HepG2 (cell line): Measurements from ENCODE around the gene HMCN2. TPM values are rescaled to one million over a fixed set of nuclear protein-coding genes. Genes with fewer than 3 reads are reported as not detected.
A peak's percentile ranks its signal among the peaks of the same experiment; 100 is the strongest.

Experiments
- ATAC-seq: fragments of 200-7000 bp; cut with Tn5 transposase; 3 replicates; pipeline ENCODE4 v1.9.1; 2020; ENCODE audit warnings: mild to moderate bottlenecking, moderate library complexity
- BruUV-seq: library from RNA; stranded (reverse); fragments of 400-500 nt; replicated peaks from 2 replicates; lab custom pipeline; 2021; lab: Mats Ljungman, UMichigan
- CTCF ChIA-PET: fragments of 300-600 bp; formaldehyde crosslinking; extraction: SDS; loops from one replicate; lab custom pipeline; 2021; ENCODE audit warnings: low total read pairs, inconsistent platforms, low intra/inter-chr PET ratio; lab: Yijun Ruan, JAX
- POLR2A ChIA-PET: fragments of 350-600 bp; sonication (Branson Sonifier 250); formaldehyde crosslinking; loops from one replicate; lab custom pipeline; 2020; ENCODE audit warnings: antibody characterized with exemption, inconsistent platforms; lab: Yijun Ruan, JAX
- DNase-seq: peaks from one replicate; pipeline ENCODE4 v3.0.0-alpha.2; 2015; ENCODE audit warnings: low spot score
- FAIRE-seq: peaks from 3 replicates; lab custom pipeline; 2011; peaks lifted over from hg19 to GRCh38; lab: Jason Lieb, UNC
- H2AFZ ChIP-seq: one replicate; pipeline ENCODE4 v1.6.1; 2011; ENCODE audit warnings: low read length, inconsistent platforms
- H3K27ac ChIP-seq: fragments of 300-600 bp; 3 replicates; pipeline ENCODE4 v1.8.0; 2011; ENCODE audit warnings: mixed run types, mild to moderate bottlenecking, mixed read lengths, low read length, inconsistent platforms; ENCODE audit not compliant: insufficient read depth; ENCODE audit errors: extremely low read length
- H3K27me3 ChIP-seq, 2 experiments: fragments of 200-600 bp in 1 of 2; 2 replicates in 1 of 2; 3 replicates in 1 of 2; pipeline versions ENCODE4 v1.6.0 to v1.8.0; 2011; ENCODE audit warnings: low read length in 2 of 2, mild to moderate bottlenecking in 2 of 2, moderate library complexity in 2 of 2, inconsistent platforms in 1 of 2; ENCODE audit not compliant: insufficient read depth in 2 of 2, control insufficient read depth in 1 of 2
- H3K36me3 ChIP-seq, 2 experiments: fragments of 200-600 bp in 1 of 2; replicated peaks in 1 of 2; 2 replicates in 1 of 2; 3 replicates in 1 of 2; pipeline versions ENCODE4 v1.5.1 to v1.8.0; 2011; ENCODE audit warnings: low read length in 2 of 2, inconsistent platforms in 1 of 2; ENCODE audit not compliant: insufficient read depth in 2 of 2, control insufficient read depth in 1 of 2
- H3K4me1 ChIP-seq: 2 replicates; pipeline ENCODE4 v1.5.1; 2012; ENCODE audit warnings: low read length, inconsistent platforms; ENCODE audit not compliant: insufficient read depth
- H3K4me2 ChIP-seq: 2 replicates; pipeline ENCODE4 v1.6.0; 2011; ENCODE audit warnings: low read depth, low read length, inconsistent platforms
- H3K4me3 ChIP-seq, 3 experiments: fragments of 200-600 bp in 1 of 3; sonication (generic), shearing (Covaris generic) in 1 of 3; replicated peaks in 1 of 3; 2 replicates each; pipeline ENCODE4 v1.5.1; 2011 to 2016; ENCODE audit warnings: low read length in 3 of 3, inconsistent platforms in 2 of 3, low read depth in 2 of 3, mild to moderate bottlenecking in 2 of 3, control low read depth in 1 of 3, mixed read lengths in 1 of 3; ENCODE audit not compliant: insufficient read depth in 1 of 3
- H3K79me2 ChIP-seq: one replicate; pipeline ENCODE4 v1.6.1; 2011; ENCODE audit warnings: low read length, inconsistent platforms; ENCODE audit not compliant: insufficient read depth
- H3K9ac ChIP-seq: 2 replicates; pipeline ENCODE4 v1.6.0; 2011; ENCODE audit warnings: mild to moderate bottlenecking, low read depth, low read length, inconsistent platforms; ENCODE audit not compliant: insufficient read depth
- H3K9me3 ChIP-seq: 2 replicates; pipeline ENCODE4 v1.5.1; 2012; ENCODE audit warnings: mild to moderate bottlenecking, low read length
- H4K20me1 ChIP-seq: 2 replicates; pipeline ENCODE4 v1.6.0; 2011; ENCODE audit warnings: inconsistent platforms, mild to moderate bottlenecking, low read length, moderate library complexity; ENCODE audit not compliant: insufficient read depth
- ARHGAP35 ChIP-seq: sonication (generic); formaldehyde crosslinking; IDR thresholded peaks from 2 replicates; pipeline ENCODE4 v1.9.0; 2022; ENCODE audit warnings: mild to moderate bottlenecking, inconsistent platforms, moderate library complexity, missing genetic modification reagents, borderline replicate concordance
- CREB3 ChIP-seq: sonication (generic); formaldehyde crosslinking; IDR thresholded peaks from 2 replicates; pipeline ENCODE4 v1.5.0; 2020; ENCODE audit warnings: missing genetic modification reagents
- HCFC1 ChIP-seq: fragments of 150-350 bp; IDR thresholded peaks from 2 replicates; pipeline ENCODE4 v1.6.1; 2014; ENCODE audit warnings: low read depth, low read length
- HNF4A ChIP-seq: sonication (generic); formaldehyde crosslinking; IDR thresholded peaks from 2 replicates; pipeline ENCODE4 v1.4.0; 2020; ENCODE audit warnings: missing genetic modification reagents
- NFYB ChIP-seq: sonication (generic); formaldehyde crosslinking; IDR thresholded peaks from 2 replicates; pipeline ENCODE4 v1.4.0; 2020; ENCODE audit warnings: missing genetic modification reagents
- STAT6 ChIP-seq: sonication (generic); formaldehyde crosslinking; IDR thresholded peaks from 2 replicates; pipeline ENCODE4 v1.4.0; 2020; ENCODE audit warnings: missing genetic modification reagents, mild to moderate bottlenecking, borderline replicate concordance
- ZBTB7B ChIP-seq: sonication (generic); formaldehyde crosslinking; IDR thresholded peaks from 2 replicates; pipeline ENCODE4 v1.4.0; 2020; ENCODE audit warnings: missing genetic modification reagents
- ZNF124 ChIP-seq: sonication (generic); formaldehyde crosslinking; IDR thresholded peaks from 2 replicates; pipeline ENCODE4 v1.4.0; 2020; ENCODE audit warnings: missing genetic modification reagents
- ZNF264 ChIP-seq: sonication (generic); formaldehyde crosslinking; IDR thresholded peaks from 2 replicates; pipeline ENCODE4 v1.4.0; 2020; ENCODE audit warnings: missing genetic modification reagents
- ZNF629 ChIP-seq: sonication (generic); formaldehyde crosslinking; conservative IDR thresholded peaks from 2 replicates; pipeline ENCODE4 v1.5.0; 2020; ENCODE audit warnings: missing genetic modification reagents
- ZSCAN29 ChIP-seq: sonication (generic); formaldehyde crosslinking; conservative IDR thresholded peaks from 2 replicates; pipeline ENCODE4 v1.4.0; 2020; ENCODE audit warnings: mild to moderate bottlenecking, missing genetic modification reagents
- WGBS: methylation state at CpG from one replicate; pipeline ENCODE4 v1.1.6; 2017; ENCODE audit warnings: low lambda C conversion rate; 5-methylcytosine and 5-hydroxymethylcytosine counted together
- in situ Hi-C: cut with HindIII; loops from 2 replicates; pipeline ENCODE4 v1.10.0; 2017; ENCODE audit warnings: low pct_unique_long_range_greater_than_20kb; ENCODE audit not compliant: extremely low pct_ligation_motif_present
- intact Hi-C: fragments of 100-400 bp; cut with micrococcal nuclease; formaldehyde crosslinking; loops from one replicate; pipeline ENCODE4 v1.10.0; 2022; ENCODE audit not compliant: unreplicated experiment
- polyA plus RNA-seq, 8 experiments: library from polyadenylated mRNA; depleted of rRNA in 3 of 8; stranded (reverse) in 7 of 8; unstranded in 1 of 8; fragments of >200 nt; fragmentation: Illumina TruSeq in 4 of 8; extraction: Trizol in 4 of 8; gene quantifications; 2 replicates each; pipeline versions ENCODE4 v1.2.1 to v1.2.3, GENCODE V29; 2011 to 2016; ENCODE audit warnings: low read depth in 4 of 8, missing spikeins in 1 of 8, mixed read lengths in 1 of 8; ENCODE audit not compliant: insufficient read depth in 1 of 8
- total RNA-seq, 5 experiments: library from RNA; depleted of rRNA; stranded (reverse); fragments of >200 nt; fragmentation: Illumina TruSeq; extraction: Trizol; gene quantifications; 2 replicates each; pipeline ENCODE4 v1.2.3, GENCODE V29; 2016; ENCODE audit warnings: low read depth in 1 of 5

HMCN2 gene
- total and polyA plus RNA-seq, 2 of the 13 experiments (the other 11 are each of a cell fraction or from before 2014, with no cell fraction given): 0.09 TPM; not detected in 1

- no peaks in the 10 kb centered on the region for H3K9me3 ChIP-seq
- ChIA-PET CTCF (no interaction called here), POLR2A (no interaction called here)
- H3K27me3 ChIP-seq: peaks cover 2 to 26% of the 10 kb centered on the region in 2 experiments
- no peak overlapping the region for H3K4me3 ChIP-seq
- intact Hi-C loops (no loop called here), in situ Hi-C loops (no loop called here)
- H3K36me3 ChIP-seq: no peaks in the 10 kb centered on the region
- H4K20me1 ChIP-seq: no peaks in the 10 kb centered on the region
- no peak for DNase-seq
- BruUV-seq: no TSS peak
- no peak overlapping the region for H2AFZ ChIP-seq
- peaks cover 13% of the 10 kb centered on the region for H3K4me1 ChIP-seq
- no peak for TF ChIP-seq ZBTB7B
- no peak for TF ChIP-seq HCFC1
- no peak for TF ChIP-seq ZNF124 (CRISPR knock-in tag)
- no peak for TF ChIP-seq HNF4A (CRISPR knock-in tag)
- no peak for TF ChIP-seq ZNF629
- no peak for TF ChIP-seq NFYB (CRISPR knock-in tag)
- 0 out of 2 replicates have a peak, but pooled peaks have one; percentile 51 for TF ChIP-seq ZNF264 (CRISPR knock-in tag)
- no peak for TF ChIP-seq CREB3 (CRISPR knock-in tag)
- FAIRE-seq: no peak
- no peak overlapping the region for H3K9ac ChIP-seq
- 37% methylated on average over 10 of the region's 13 CpGs for WGBS
- ATAC-seq: peak; percentile 28
- H3K4me2 ChIP-seq: no peak overlapping the region
- H3K79me2 ChIP-seq: no peaks in the 10 kb centered on the region
- no peak overlapping the region for H3K27ac ChIP-seq
Observed at GRCh38 chr9:130315446-130316226, 50.1 kb downstream of the HMCN2 start.

GRCh38 chr9:130316430-130316829 is 50.9 kb downstream of the HMCN2 start:
- ChIA-PET POLR2A (no interaction called here), CTCF (no interaction called here)
- H3K27me3 ChIP-seq: peaks cover 2 to 33% of the 10 kb centered on the region in 2 experiments
- no peak overlapping the region for H3K9ac ChIP-seq
- FAIRE-seq (no peak), DNase-seq (no peak), ATAC-seq (no peak)
- peaks cover 13% of the 10 kb centered on the region for H3K4me1 ChIP-seq
- no peaks in the 10 kb centered on the region for H3K79me2 ChIP-seq
- no peak overlapping the region for H3K4me3 ChIP-seq
- H3K9me3 ChIP-seq: no peaks in the 10 kb centered on the region
- WGBS: 20% methylated on average over 5 of the region's 8 CpGs
- in situ Hi-C loops: no loop called here
- no peak overlapping the region for H3K27ac ChIP-seq
- no TSS peak for BruUV-seq
- H3K4me2 ChIP-seq: no peak overlapping the region
- intact Hi-C loops: no loop called here
- H3K36me3 ChIP-seq: no peaks in the 10 kb centered on the region
- no peaks in the 10 kb centered on the region for H4K20me1 ChIP-seq
- no peak overlapping the region for H2AFZ ChIP-seq
- TF ChIP-seq ARHGAP35 (CRISPR knock-in tag) (no peak), STAT6 (no peak), ZSCAN29 (no peak)
